ENCODE data around the gene KRT31. TPM values are rescaled to one million over a fixed set of nuclear protein-coding genes. Genes with fewer than 3 reads are reported as not detected.

Gene KRT31
- total RNA-seq, 1 donor from 2014 or later, result not detected

GRCh38 chr17:41417576-41418015 is 20.2 kb upstream of the KRT31 start:
- Histone ChIP-seq H3K4me1 (peaks cover 0 to 9% of the 10 kb centered on the region in 2 donors), H3K4me3 (no peak overlapping the region), H3K9me3 (no peaks in the 10 kb centered on the region), H3K27me3 (no peaks in the 10 kb centered on the region), H3K36me3 (no peaks in the 10 kb centered on the region), H3K27ac (no peak overlapping the region)
- intact Hi-C loops (cut with DNase I), result no loop called here
- DNase-seq (ENCODE audit: low spot score in 2 of 2), result no peak
- no peak for TF ChIP-seq CTCF (IDR thresholded peaks at IDR 0.05)

- no peak overlapping the region for H3K27ac ChIP-seq
- no peaks in the 10 kb centered on the region for H3K9me3 ChIP-seq
- H3K4me1 ChIP-seq, result peaks cover 0 to 9% of the 10 kb centered on the region in 2 donors
- intact Hi-C loops (cut with DNase I), result no loop called here
- no peak overlapping the region for H3K4me3 ChIP-seq
- H3K27me3 ChIP-seq, result no peaks in the 10 kb centered on the region
- no peaks in the 10 kb centered on the region for H3K36me3 ChIP-seq
- DNase-seq (ENCODE audit: low spot score in 2 of 2), result no peak
- TF ChIP-seq CTCF (IDR thresholded peaks at IDR 0.05), result no peak
Measured at GRCh38 chr17:41417127-41417526, 19.7 kb upstream of the KRT31 start.

DNA sequence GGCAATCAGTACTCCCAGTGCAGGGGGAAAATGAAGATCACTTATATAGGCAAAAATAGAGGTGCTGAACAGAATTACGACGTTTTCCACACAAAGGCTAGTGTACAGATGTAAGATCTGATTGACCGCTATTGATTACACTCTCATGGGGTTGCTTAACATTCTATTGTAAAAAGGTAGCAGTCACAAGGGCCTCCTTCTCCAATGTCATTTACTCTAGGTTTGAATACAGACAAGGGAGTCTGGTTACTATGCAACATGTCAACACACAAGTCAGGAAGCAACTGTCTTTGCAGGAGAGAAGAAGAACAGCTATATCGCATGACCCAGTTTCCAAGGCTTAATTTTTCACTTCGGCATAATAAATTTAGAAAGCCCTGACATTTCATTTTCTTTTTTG is 19.1 kb upstream of the KRT31 start:
- no peak for DNase-seq (ENCODE audit: low spot score in 2 of 2)
- intact Hi-C loops (cut with DNase I), result no loop called here

DNA sequence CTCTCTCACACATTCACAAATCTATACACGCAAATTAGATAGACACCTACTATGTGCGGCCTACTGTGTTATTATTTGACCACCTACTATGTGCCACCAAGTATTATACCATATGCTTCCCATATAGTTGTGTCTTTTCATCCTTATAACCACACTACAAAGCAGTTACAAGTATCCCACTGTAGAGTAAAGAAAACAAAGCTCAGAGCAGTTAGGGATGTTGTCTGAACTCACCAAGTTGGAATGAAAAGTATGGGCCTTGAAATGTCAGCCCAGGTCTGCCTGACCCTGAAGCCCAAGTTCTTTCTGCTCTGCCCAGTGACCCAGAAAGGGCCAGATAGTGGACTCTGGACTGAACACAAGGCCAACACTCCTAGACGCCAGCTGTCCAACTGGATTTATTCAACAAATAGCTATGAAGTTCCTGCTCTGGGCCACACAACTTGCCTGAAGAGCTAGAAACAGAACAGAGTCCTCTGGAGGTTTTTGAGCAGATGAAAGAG is 18.5 kb upstream of the KRT31 start:
- peaks cover 0 to 9% of the 10 kb centered on the region in 2 donors for H3K4me1 ChIP-seq
- H3K27me3 ChIP-seq, result no peaks in the 10 kb centered on the region
- intact Hi-C loops (cut with DNase I), result no loop called here
- H3K9me3 ChIP-seq, result no peaks in the 10 kb centered on the region
- no peak overlapping the region for H3K4me3 ChIP-seq
- H3K27ac ChIP-seq, result no peak overlapping the region
- no peak for TF ChIP-seq CTCF (IDR thresholded peaks at IDR 0.05)
- no peak for DNase-seq (ENCODE audit: low spot score in 2 of 2)
- H3K36me3 ChIP-seq, result no peaks in the 10 kb centered on the region

More for the DNA sequence above, 19.1 kb upstream of the KRT31 start:
- TF ChIP-seq CTCF (IDR thresholded peaks at IDR 0.05), result no peak
- Histone ChIP-seq H3K9me3 (no peaks in the 10 kb centered on the region), H3K4me1 (peaks cover 0 to 9% of the 10 kb centered on the region in 2 donors), H3K4me3 (no peak overlapping the region), H3K27me3 (no peaks in the 10 kb centered on the region), H3K27ac (no peak overlapping the region), H3K36me3 (no peaks in the 10 kb centered on the region)

- H3K4me3 ChIP-seq, result no peak overlapping the region
- no peak overlapping the region for H3K27ac ChIP-seq
- no peaks in the 10 kb centered on the region for H3K36me3 ChIP-seq
- intact Hi-C loops (cut with DNase I), result no loop called here
- no peaks in the 10 kb centered on the region for H3K27me3 ChIP-seq
- no peaks in the 10 kb centered on the region for H3K9me3 ChIP-seq
- no peak for DNase-seq (ENCODE audit: low spot score in 2 of 2)
- peaks cover 0 to 9% of the 10 kb centered on the region in 2 donors for H3K4me1 ChIP-seq
- no peak for TF ChIP-seq CTCF (IDR thresholded peaks at IDR 0.05)
Measured at GRCh38 chr17:41415411-41415810, 18.0 kb upstream of the KRT31 start.

DNA sequence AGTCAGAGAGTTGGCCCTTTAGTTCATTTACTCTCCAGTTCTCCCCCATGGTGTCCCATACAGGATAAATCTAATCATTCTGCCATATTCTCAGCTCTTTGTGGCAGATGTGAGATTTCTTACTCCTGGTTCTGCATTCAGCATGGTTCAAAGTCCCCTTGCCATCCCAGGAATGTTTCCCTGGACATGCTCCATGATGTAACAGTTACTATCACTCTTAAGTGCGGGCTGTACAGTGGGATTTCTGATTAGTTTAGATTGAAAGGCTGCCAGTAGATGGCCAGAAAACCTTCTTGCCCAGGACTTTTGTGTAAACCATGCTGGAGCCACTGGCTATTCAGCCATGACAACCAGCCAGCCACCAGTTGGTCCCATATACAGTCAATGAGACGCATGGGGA is 16.6 kb upstream of the KRT31 start:
- no peak overlapping the region for H3K4me3 ChIP-seq
- no peak for TF ChIP-seq CTCF (IDR thresholded peaks at IDR 0.05)
- DNase-seq (ENCODE audit: low spot score in 2 of 2), result no peak
- H3K36me3 ChIP-seq, result no peaks in the 10 kb centered on the region
- no peak overlapping the region for H3K27ac ChIP-seq
- intact Hi-C loops (cut with DNase I), result no loop called here
- no peaks in the 10 kb centered on the region for H3K9me3 ChIP-seq
- no peaks in the 10 kb centered on the region for H3K27me3 ChIP-seq
- H3K4me1 ChIP-seq, result peaks cover 0 to 9% of the 10 kb centered on the region in 2 donors
